Naive B cell (primary cell): ENCODE results near the gene RANGAP1. TPM values are rescaled to one million over a fixed set of nuclear protein-coding genes. Genes with fewer than 3 reads are reported as not detected.

Experiments used
- ATAC-seq, 2 donors: fragments of 150-1000 bp; cut with Tn5 transposase; 2 replicates each; pipeline ENCODE4 v1.10.0; 2021; ENCODE audit warnings: low read depth in 2 of 2, mild to moderate bottlenecking in 2 of 2, moderate library complexity in 2 of 2
- DNase-seq: peaks from one replicate; pipeline ENCODE4 v3.0.0; 2022
- H3K27ac Mint-ChIP-seq, 6 donors: one replicate each; pipeline ENCODE4 v1.8.0; 2020 to 2022; ENCODE audit warnings: mild to moderate bottlenecking in 6 of 6, mixed read lengths in 6 of 6, moderate library complexity in 5 of 6, inconsistent platforms in 2 of 6
- H3K27me3 Mint-ChIP-seq, 3 donors: one replicate each; pipeline ENCODE4 v1.8.0; 2021 to 2022; ENCODE audit warnings: mixed read lengths in 3 of 3, mild to moderate bottlenecking in 1 of 3
- H3K36me3 Mint-ChIP-seq, 2 donors: one replicate each; pipeline ENCODE4 v1.8.0; 2020 to 2022; ENCODE audit warnings: mixed read lengths in 2 of 2, inconsistent platforms in 1 of 2, mild to moderate bottlenecking in 1 of 2
- H3K4me1 Mint-ChIP-seq, 3 donors: one replicate each; pipeline ENCODE4 v1.8.0; 2020 to 2022; ENCODE audit warnings: mixed read lengths in 3 of 3, inconsistent platforms in 1 of 3, mild to moderate bottlenecking in 1 of 3, moderate library complexity in 1 of 3
- H3K4me3 Mint-ChIP-seq, 8 donors: one replicate each; pipeline ENCODE4 v1.8.0; 2020 to 2022; ENCODE audit warnings: mild to moderate bottlenecking in 8 of 8, mixed read lengths in 8 of 8, moderate library complexity in 8 of 8, inconsistent platforms in 2 of 8
- H3K9me3 Mint-ChIP-seq, 7 donors: one replicate each; pipeline ENCODE4 v1.8.0; 2020 to 2022; ENCODE audit warnings: mixed read lengths in 7 of 7, mild to moderate bottlenecking in 5 of 7, inconsistent platforms in 2 of 7, moderate library complexity in 1 of 7
- polyA plus RNA-seq, 6 donors: library from polyadenylated mRNA; unstranded; fragments of 300-500 nt; fragmentation: Illumina TruSeq; gene quantifications; one replicate each; pipeline ENCODE4 v1.2.3, GENCODE V29; 2021; ENCODE audit warnings: low read depth in 6 of 6

Gene RANGAP1
- polyA plus RNA-seq, 6 donors from 2014 or later: 4.2 to 20.8 (median 11.8) TPM

GRCh38 chr22:41289671-41290070 lies 3.7 kb upstream of the RANGAP1 start:
- peak overlapping the region in 5 of 6 donors; percentile 40 to 73 (median 70) for H3K27ac Mint-ChIP-seq
- DNase-seq (no peak), ATAC-seq (no peak)
- no peaks in the 10 kb centered on the region for H3K9me3 Mint-ChIP-seq
- no peaks in the 10 kb centered on the region for H3K36me3 Mint-ChIP-seq
- peaks cover 5 to 22% (median 14%) of the 10 kb centered on the region in 3 donors for H3K4me1 Mint-ChIP-seq
- no peaks in the 10 kb centered on the region for H3K27me3 Mint-ChIP-seq
- H3K4me3 Mint-ChIP-seq: peak overlapping the region in 2 of 8 donors; percentile 24 to 67

- peak overlapping the region in 5 of 6 donors; percentile 9 to 99 (median 88) for H3K27ac Mint-ChIP-seq
- no peaks in the 10 kb centered on the region for H3K27me3 Mint-ChIP-seq
- DNase-seq: no peak
Measured at GRCh38 chr22:41288245-41288946, 2.4 kb upstream of the RANGAP1 start.

GRCh38 chr22:41286639-41287091 lies 678 bp upstream of the RANGAP1 start:
- peak overlapping the region; percentile 81 to 99 (median 94) for H3K4me3 Mint-ChIP-seq
- no peaks in the 10 kb centered on the region for H3K9me3 Mint-ChIP-seq
- no peaks in the 10 kb centered on the region for H3K27me3 Mint-ChIP-seq
- DNase-seq: peak; percentile 81
- H3K36me3 Mint-ChIP-seq: peaks cover 4 to 7% of the 10 kb centered on the region in 2 donors
- peak overlapping the region; percentile 99 to 100 (median 99) for H3K27ac Mint-ChIP-seq
- ATAC-seq: peak; percentile 58 to 64
- H3K4me1 Mint-ChIP-seq: peaks cover 5 to 33% (median 22%) of the 10 kb centered on the region in 3 donors

More at GRCh38 chr22:41288245-41288946, 2.4 kb upstream of the RANGAP1 start:
- H3K36me3 Mint-ChIP-seq: peaks cover 3 to 4% of the 10 kb centered on the region in 2 donors
- H3K4me1 Mint-ChIP-seq: peaks cover 5 to 31% (median 17%) of the 10 kb centered on the region in 3 donors
- H3K9me3 Mint-ChIP-seq: no peaks in the 10 kb centered on the region
- ATAC-seq: no peak
- peak overlapping the region in 6 of 8 donors; percentile 22 to 73 (median 62) for H3K4me3 Mint-ChIP-seq

- peaks cover 4 to 7% of the 10 kb centered on the region in 2 donors for H3K36me3 Mint-ChIP-seq
- DNase-seq (peak; percentile 37), ATAC-seq (peak in 1 of 2 donors; percentile 2)
- peak overlapping the region in 5 of 6 donors; percentile 86 to 100 (median 99) for H3K27ac Mint-ChIP-seq
- peaks cover 5 to 33% (median 22%) of the 10 kb centered on the region in 3 donors for H3K4me1 Mint-ChIP-seq
- H3K9me3 Mint-ChIP-seq: no peaks in the 10 kb centered on the region
- peak overlapping the region; percentile 81 to 99 (median 94) for H3K4me3 Mint-ChIP-seq
- no peaks in the 10 kb centered on the region for H3K27me3 Mint-ChIP-seq
Measured at GRCh38 chr22:41285441-41285819, 557 bp downstream of the RANGAP1 start.

- Mint-ChIP-seq H3K36me3 (peaks cover 4 to 7% of the 10 kb centered on the region in 2 donors), H3K4me3 (peak overlapping the region; percentile 15 to 99 (median 92)), H3K27me3 (no peaks in the 10 kb centered on the region), H3K4me1 (peaks cover 5 to 36% (median 22%) of the 10 kb centered on the region in 3 donors), H3K9me3 (no peaks in the 10 kb centered on the region), H3K27ac (peak overlapping the region in 1 of 6 donors; percentile 99)
- DNase-seq: no peak
- ATAC-seq: no peak
Measured at GRCh38 chr22:41284465-41284864, 1.5 kb downstream of the RANGAP1 start.

GRCh38 chr22:41280854-41281253 lies 5.1 kb downstream of the RANGAP1 start:
- Mint-ChIP-seq H3K9me3 (no peaks in the 10 kb centered on the region), H3K27ac (peak overlapping the region in 2 of 6 donors; percentile 77 to 91), H3K4me1 (peaks cover 0 to 23% (median 18%) of the 10 kb centered on the region in 3 donors), H3K27me3 (no peaks in the 10 kb centered on the region), H3K36me3 (peaks cover 18 to 19% of the 10 kb centered on the region in 2 donors), H3K4me3 (peak overlapping the region in 1 of 8 donors; percentile 30)
- DNase-seq (no peak), ATAC-seq (no peak)

GRCh38 chr22:41280065-41280464 lies 5.9 kb downstream of the RANGAP1 start:
- DNase-seq (no peak), ATAC-seq (no peak)
- Mint-ChIP-seq H3K36me3 (peaks cover 19 to 20% of the 10 kb centered on the region in 2 donors), H3K9me3 (no peaks in the 10 kb centered on the region), H3K27ac (no peak overlapping the region), H3K4me1 (peaks cover 0 to 21% (median 14%) of the 10 kb centered on the region in 3 donors), H3K27me3 (no peaks in the 10 kb centered on the region), H3K4me3 (no peak overlapping the region)

- ATAC-seq (no peak), DNase-seq (no peak)
- Mint-ChIP-seq H3K27me3 (no peaks in the 10 kb centered on the region), H3K27ac (no peak overlapping the region), H3K36me3 (peaks cover 21 to 27% of the 10 kb centered on the region in 2 donors), H3K4me3 (no peak overlapping the region), H3K4me1 (peaks cover 0 to 5% (median 4%) of the 10 kb centered on the region in 3 donors), H3K9me3 (no peaks in the 10 kb centered on the region)
Measured at GRCh38 chr22:41274856-41275255, 11.1 kb downstream of the RANGAP1 start.

GRCh38 chr22:41273128-41273527 lies 12.9 kb downstream of the RANGAP1 start:
- Mint-ChIP-seq H3K27ac (peak overlapping the region in 1 of 6 donors; percentile 15), H3K36me3 (peaks cover 21 to 23% of the 10 kb centered on the region in 2 donors), H3K9me3 (no peaks in the 10 kb centered on the region), H3K27me3 (no peaks in the 10 kb centered on the region), H3K4me3 (no peak overlapping the region), H3K4me1 (peaks cover 0 to 4% (median 4%) of the 10 kb centered on the region in 3 donors)
- ATAC-seq: no peak
- DNase-seq: no peak

- H3K36me3 Mint-ChIP-seq: peaks cover 15 to 17% of the 10 kb centered on the region in 2 donors
- no peaks in the 10 kb centered on the region for H3K9me3 Mint-ChIP-seq
- H3K27ac Mint-ChIP-seq: peak overlapping the region in 1 of 6 donors; percentile 9
- no peak for DNase-seq
- ATAC-seq: no peak
- H3K27me3 Mint-ChIP-seq: no peaks in the 10 kb centered on the region
- no peaks in the 10 kb centered on the region for H3K4me1 Mint-ChIP-seq
- no peak overlapping the region for H3K4me3 Mint-ChIP-seq
Measured at GRCh38 chr22:41271787-41272186, 14.2 kb downstream of the RANGAP1 start.

GRCh38 chr22:41267958-41268357 lies 18.0 kb downstream of the RANGAP1 start:
- Mint-ChIP-seq H3K4me3 (no peak overlapping the region), H3K27me3 (no peaks in the 10 kb centered on the region), H3K4me1 (no peaks in the 10 kb centered on the region), H3K9me3 (no peaks in the 10 kb centered on the region), H3K27ac (no peak overlapping the region), H3K36me3 (peaks cover 5 to 18% of the 10 kb centered on the region in 2 donors)
- no peak for ATAC-seq
- no peak for DNase-seq

GRCh38 chr22:41264408-41264941 lies 21.5 kb downstream of the RANGAP1 start:
- H3K36me3 Mint-ChIP-seq: peaks cover 0 to 18% of the 10 kb centered on the region in 2 donors
- H3K4me1 Mint-ChIP-seq: no peaks in the 10 kb centered on the region
- H3K4me3 Mint-ChIP-seq: no peak overlapping the region
- ATAC-seq (no peak), DNase-seq (no peak)
- H3K9me3 Mint-ChIP-seq: no peaks in the 10 kb centered on the region
- H3K27me3 Mint-ChIP-seq: no peaks in the 10 kb centered on the region
- peak overlapping the region in 1 of 6 donors; percentile 38 for H3K27ac Mint-ChIP-seq

GRCh38 chr22:41263704-41264103 lies 22.3 kb downstream of the RANGAP1 start:
- no peak overlapping the region for H3K27ac Mint-ChIP-seq
- peaks cover 0 to 18% of the 10 kb centered on the region in 2 donors for H3K36me3 Mint-ChIP-seq
- H3K27me3 Mint-ChIP-seq: no peaks in the 10 kb centered on the region
- ATAC-seq: no peak
- H3K4me3 Mint-ChIP-seq: no peak overlapping the region
- H3K4me1 Mint-ChIP-seq: no peaks in the 10 kb centered on the region
- DNase-seq: no peak
- H3K9me3 Mint-ChIP-seq: no peaks in the 10 kb centered on the region
